A549 (cell line): Measurements from ENCODE around the gene GFM1.

Source experiments
- FOSL2 ChIP-seq, 2 experiments: fragments of 450-650 bp in 1 of 2; fragments of >200 bp in 1 of 2; sonication (Bioruptor Twin) in 1 of 2; formaldehyde crosslinking; IDR thresholded peaks; 2 replicates each; pipeline versions ENCODE4 v1.5.0 to v1.6.1; 2016 to 2020; ENCODE audit warnings: mild to moderate bottlenecking in 1 of 2, moderate library complexity in 1 of 2
- KDM5A ChIP-seq: fragments of 200-600 bp; sonication (generic); IDR thresholded peaks from 2 replicates; pipeline ENCODE4 v1.6.1; 2016; ENCODE audit warnings: antibody characterized with exemption, mild to moderate bottlenecking
- RNF2 ChIP-seq: fragments of 200-600 bp; sonication (generic); IDR thresholded peaks from 2 replicates; pipeline ENCODE4 v1.6.1; 2016; ENCODE audit warnings: low read depth, mild to moderate bottlenecking, antibody characterized with exemption, moderate library complexity, borderline replicate concordance
- TF ChIP-seq, protein P1 (sequence below): fragments of >200 bp; sonication (Bioruptor Twin); formaldehyde crosslinking; IDR thresholded peaks from 3 replicates; pipeline ENCODE4 v1.5.1; 2016

DNA sequence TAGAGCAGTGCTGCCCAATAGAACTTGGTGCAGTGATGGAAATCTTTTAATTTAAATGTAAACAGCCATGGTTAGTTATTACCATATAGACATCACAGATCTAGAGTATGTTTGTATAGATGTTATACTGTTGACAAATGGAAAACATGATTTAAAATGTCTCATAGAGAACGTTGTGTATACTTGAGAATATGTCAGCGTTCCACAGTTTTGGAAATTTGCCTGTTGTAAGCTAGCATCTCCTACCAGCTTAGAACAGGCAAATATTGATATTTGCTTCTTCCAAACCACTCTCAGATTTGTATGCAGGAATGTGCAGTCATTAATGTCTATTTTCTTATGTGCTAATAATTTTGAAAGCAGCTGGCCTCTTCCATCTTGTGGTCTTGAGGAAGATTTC is 36.5 kb downstream of the GFM1 start:
- no peak for TF ChIP-seq KDM5A
- TF ChIP-seq RNF2, result no peak
- no peak for TF ChIP-seq FOSL2 (IDR thresholded peaks at IDR 0.05)
- TF ChIP-seq FOSL2 (CRISPR knock-in tag; IDR thresholded peaks at IDR 0.05), result no peak
- TF ChIP-seq, protein P1, sequence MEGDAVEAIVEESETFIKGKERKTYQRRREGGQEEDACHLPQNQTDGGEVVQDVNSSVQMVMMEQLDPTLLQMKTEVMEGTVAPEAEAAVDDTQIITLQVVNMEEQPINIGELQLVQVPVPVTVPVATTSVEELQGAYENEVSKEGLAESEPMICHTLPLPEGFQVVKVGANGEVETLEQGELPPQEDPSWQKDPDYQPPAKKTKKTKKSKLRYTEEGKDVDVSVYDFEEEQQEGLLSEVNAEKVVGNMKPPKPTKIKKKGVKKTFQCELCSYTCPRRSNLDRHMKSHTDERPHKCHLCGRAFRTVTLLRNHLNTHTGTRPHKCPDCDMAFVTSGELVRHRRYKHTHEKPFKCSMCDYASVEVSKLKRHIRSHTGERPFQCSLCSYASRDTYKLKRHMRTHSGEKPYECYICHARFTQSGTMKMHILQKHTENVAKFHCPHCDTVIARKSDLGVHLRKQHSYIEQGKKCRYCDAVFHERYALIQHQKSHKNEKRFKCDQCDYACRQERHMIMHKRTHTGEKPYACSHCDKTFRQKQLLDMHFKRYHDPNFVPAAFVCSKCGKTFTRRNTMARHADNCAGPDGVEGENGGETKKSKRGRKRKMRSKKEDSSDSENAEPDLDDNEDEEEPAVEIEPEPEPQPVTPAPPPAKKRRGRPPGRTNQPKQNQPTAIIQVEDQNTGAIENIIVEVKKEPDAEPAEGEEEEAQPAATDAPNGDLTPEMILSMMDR, result no peak
